GM19043 (cell line): Measurements from ENCODE around the gene EXOC3.
"Not testable (repeated sequence)": the region's sequence is repeated elsewhere in the genome, so short reads cannot be mapped to it uniquely, and the experiment has no call there.

Source experiments
- ATAC-seq: cut with Tn5 transposase; IDR thresholded peaks from one replicate; pipeline ENCODE4 v1.9.1; 2021; ENCODE audit warnings: low read depth; ENCODE audit not compliant: unreplicated experiment

EXOC3 gene

DNA sequence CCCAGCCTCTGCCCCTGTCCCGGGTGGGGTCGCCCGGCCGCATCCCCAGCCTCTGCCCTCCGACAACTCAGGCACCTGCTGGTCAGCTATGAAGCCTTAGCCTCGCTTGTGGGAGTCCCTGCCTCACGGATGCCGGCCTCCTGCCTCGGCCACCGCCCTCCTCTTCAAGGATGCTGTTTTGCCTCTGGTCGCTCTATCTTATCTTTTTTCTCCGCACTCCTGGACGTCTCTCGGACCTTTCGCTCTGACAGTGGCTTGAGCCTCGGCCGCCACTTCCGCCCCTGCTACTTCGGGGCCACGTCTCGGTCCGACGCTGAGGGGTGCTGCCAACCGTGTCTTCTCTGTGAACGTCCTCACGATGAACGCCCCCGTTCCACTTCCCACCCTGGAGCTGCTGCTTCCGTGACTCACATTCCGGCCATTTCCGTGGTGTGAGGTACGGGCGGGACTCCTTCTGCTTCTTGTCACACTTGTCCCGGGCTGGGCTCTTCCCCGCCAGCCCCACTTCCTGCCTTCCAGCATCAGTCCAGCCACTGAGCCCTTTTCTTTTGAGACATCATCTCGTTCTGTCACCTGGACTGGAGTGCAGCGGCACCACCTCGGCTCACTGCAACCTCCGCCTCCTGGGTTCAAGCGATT lies 55.0 kb downstream of the EXOC3 start:
- ATAC-seq, result no peak

DNA sequence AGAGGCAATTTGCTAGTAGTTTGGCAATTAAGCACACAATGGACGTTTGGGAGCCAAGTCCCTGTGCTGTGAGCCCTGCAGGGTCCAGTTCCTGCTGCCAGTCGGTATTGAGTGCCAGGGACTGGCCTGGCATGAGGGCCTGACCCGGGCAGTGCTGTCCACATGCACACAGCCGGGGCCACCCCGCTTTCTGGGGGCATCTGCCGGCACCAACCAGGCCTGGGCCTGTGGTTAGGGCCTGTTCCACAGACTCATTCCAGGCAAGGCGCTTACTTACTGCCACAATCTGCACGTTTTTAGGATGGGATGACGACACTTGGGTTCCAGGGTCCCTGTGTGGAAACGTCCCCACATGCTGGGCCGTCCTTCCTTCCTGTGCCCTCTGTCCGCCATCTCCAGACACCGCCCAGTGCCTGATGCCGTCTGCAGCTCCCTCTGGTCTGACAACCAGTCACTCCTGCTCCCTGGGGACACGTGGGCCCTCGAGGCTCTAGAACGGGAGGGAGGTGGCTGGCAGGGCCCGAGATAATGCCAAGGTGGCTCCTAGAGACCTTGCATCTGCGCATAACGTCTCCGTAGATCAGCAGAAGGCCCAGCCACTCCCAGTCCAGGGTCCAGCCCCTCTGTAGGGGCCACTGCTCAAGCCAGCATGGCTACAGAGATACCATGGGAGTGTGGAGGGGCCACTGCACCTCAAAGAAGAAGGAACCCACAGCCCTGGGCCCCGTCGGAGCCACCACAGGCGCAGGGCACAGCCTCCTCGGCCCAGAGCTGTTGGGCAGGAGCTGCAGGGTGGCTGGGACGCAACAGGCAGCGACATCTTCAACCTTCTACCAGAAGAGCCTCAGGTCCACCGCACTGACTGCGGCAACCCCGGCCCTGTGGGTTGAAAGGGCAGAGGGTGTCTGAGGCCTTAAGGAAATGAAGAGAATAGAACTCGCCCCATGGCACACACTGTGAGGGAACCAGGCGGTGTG lies 56.5 kb downstream of the EXOC3 start:
- no peak for ATAC-seq

DNA sequence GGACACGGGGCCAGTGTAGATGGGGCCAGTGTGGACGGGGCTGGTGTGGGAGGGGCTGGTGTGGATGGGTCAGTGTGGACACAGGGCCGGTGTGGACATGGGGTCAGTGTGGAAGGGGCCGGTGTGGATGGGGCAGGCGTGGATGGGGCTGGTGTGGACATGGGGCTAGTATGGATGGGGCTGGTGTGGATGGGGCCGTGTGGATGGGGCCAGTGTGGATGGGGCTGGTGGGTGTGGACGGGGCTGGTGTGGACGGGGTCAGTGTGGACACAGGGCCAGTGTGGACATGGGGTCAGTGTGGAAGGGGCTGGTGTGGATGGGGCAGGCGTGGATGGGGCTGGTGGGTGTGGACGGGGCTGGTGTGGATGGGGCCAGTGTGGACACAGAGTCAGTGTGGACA lies 57.5 kb downstream of the EXOC3 start:
- ATAC-seq, result no peak

DNA sequence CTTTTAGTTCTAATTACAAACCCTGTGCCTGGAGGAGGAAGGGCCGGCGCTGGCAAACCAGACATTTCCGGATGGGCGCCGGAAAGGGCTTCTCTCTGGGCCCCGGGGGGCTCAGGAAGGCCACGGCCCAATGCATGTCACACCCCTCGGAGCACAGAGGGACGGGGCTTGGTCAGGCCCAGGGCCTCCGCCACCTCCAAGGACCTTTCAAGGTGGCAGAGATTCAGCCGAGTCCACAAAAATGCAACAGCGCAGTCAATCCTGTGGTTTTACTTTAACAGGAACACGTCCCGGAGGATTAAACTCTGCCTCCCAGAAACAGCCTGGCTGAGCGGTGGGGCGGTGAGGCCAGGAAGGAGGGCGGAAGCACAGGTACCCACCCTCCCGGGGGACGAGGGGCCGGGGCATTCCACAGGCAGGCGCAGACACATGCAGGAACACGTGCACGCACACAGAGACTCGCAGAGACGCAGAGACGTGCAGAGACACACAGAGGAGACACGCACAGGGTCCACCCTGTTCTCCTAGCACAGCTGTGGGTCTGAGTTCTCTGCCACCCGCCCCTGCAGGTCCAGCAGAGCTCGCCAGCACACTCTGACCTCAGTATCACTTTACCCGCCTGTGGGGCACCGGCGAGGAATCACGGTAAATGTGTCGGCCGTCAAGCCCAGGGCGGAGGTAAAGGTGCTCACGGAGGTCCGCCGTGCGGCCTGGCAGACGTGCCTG lies 58.3 kb downstream of the EXOC3 start:
- ATAC-seq, result no peak

DNA sequence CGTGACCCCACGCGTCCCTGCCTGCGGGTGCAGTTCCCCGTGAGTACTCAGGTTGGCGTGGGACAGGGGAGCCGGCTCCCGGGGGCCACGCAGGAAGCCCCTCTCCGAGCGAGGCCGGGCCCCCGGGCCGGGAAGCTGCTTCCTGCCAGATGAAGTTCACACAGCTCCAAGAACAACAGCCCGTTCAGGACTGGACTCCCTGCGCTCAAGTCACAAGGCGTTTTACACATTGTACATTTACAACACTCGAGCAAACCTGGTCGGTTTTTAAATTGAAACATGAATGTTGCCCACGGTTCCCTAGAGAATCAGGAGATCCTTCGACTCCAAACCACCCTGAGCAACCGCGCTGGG lies 58.8 kb downstream of the EXOC3 start:
- ATAC-seq, result no peak

DNA sequence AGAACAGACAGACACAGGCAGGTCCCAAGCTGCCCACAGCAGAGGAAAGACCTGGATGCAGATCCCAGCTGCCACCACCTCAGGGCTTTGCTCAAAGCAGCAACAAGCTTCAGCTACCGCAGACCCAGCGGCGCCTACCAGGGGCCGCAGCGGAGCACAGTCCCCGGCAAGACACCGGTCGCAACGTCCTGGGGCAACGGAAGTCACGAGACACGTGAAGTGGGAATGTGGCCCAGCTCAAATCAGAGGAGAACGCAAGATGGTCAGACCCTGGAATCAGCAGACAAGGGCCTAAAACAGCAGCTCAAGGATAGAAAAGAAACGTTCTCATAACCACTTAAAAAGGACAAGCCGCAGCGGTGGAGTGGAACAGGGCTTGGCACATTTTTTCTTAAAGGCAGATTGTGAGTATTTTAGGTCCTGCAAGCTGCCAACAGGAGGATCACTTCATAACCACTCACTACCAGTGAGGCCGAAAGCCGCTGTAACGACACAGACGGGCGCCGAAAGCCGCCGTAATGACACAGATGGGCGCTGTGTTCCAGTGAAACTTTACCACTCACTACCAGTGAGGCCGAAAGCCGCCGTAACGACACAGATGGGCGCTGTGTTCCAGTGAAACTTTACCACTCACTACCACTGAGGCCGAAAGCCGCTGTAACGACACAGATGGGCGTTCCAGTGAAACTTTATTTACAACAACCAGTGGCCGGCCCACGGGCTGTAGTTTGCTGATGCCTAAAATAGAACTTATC lies 59.5 kb downstream of the EXOC3 start:
- ATAC-seq, result no peak

DNA sequence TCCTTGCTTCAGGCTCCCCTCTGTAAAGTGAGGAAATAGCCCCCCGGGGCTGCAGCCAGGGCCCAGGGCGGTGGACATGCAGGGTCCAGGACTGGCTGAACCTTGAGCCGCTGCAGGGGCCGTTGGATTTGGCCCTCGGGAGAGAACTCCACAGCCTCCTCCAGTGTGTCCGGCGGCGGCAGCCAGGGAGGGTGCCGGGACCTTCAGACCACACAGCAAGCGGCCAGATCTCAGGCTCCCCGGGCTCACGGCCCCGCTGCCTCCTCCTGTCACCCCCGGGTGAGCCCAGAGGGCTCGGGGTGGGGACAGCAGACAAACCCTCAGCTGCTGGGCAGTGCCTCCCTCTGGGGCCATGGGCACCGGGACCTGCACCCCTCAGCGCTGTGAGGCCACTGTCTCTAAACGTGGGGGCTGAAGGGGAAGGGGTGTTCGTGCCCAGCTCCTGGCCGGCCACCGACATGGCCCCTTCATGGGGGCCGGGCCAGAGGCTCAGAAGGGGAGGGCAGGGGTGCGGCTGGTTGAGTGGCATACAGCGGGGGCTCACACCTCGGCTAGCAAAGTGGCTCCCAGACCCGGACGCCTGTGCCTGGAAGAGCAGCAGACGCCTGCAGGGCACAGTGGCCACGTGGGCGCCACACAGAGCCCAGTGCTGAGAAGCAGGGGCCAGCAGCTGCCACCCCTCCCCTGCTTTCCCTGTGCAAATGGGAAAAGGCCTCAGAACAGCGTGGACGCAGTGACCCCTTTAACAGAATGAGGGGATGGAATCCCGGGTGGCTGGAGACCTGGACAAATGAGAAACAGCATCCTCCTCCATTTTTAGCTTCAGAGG lies 61.6 kb downstream of the EXOC3 start:
- no peak for ATAC-seq

DNA sequence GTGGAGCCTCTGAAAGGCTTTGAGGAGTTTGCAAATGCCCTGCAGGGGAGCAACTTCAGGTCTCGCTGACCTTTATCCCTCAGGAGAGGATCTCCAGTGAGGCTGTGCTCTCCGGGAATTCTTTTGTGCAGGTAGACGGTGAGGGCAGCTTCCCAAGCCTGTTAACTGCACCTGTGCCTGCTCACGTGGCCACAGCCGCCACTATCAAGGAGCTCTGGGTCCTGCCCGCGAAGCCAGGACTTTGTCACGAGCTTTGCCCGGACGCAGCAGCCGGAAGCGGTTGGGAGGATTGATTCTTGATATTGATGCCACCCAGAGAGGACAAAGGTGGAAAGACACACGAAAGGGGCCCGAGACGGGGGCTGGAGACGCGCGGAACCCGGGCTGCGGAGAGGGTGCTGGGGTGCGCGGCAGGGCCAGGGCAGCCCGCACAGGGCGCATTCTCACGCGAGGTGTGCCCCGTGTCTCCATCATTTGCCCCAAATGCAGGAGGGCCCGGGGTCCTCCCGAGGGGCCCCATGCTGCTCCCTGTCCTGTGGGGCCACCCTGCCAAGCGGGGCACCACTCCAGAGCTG lies 63.1 kb downstream of the EXOC3 start:
- ATAC-seq, result no peak

DNA sequence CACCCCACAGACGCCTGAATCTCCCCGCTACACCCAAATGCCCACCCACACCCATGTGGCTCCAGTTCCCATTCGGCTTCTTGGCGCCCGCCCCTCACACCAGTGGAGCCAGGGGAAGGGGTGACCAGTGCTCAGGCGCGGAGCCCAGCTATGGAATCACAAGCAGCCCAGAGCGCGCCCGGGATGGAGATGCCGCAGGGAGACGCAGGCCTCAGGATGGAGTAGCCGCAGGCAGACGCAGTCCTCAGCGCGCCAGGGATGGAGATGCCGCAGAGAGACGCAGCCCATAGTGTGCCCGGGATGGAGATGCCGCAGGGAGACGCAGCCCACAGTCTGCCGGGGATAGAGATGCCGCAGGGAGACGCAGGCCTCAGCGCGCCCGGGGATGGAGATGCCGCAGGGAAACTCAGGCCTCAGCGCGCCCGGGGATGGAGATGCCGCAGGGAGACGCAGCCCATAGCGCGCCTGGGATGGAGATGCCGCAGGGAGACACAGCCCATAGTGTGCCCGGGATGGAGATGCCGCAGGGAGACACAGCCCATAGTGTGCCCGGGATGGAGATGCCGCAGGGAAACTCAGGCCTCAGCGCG lies 65.1 kb downstream of the EXOC3 start:
- not testable (repeated sequence) for ATAC-seq

DNA sequence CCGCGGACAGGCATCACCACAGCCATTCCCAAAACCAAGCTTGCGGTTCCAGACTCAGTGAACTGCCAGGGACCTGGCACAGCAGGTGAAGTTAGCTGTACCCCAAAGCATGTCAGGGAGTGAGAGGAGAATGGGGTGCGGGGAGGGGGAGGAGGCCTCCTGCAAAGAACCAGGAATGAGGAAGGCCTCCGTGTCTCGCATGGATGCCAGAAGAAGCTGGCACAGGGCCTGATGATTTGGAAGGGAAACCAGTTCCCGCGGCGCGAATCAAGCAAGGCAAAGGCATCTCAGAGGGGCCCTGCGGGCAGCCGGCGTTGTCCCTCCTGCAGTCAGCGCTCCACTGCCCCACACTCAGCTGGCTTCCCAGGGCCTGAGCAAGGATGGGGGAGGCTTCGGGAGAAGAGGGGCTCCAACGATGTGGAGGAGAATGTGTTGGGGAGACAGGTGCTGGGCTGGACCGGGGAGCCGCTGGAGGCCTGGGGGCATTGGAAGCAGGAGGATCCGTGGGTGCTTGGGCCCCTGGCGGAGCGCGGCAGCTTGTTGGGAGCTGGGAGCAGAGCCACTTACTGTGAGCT lies 66.7 kb downstream of the EXOC3 start:
- ATAC-seq, result no peak

DNA sequence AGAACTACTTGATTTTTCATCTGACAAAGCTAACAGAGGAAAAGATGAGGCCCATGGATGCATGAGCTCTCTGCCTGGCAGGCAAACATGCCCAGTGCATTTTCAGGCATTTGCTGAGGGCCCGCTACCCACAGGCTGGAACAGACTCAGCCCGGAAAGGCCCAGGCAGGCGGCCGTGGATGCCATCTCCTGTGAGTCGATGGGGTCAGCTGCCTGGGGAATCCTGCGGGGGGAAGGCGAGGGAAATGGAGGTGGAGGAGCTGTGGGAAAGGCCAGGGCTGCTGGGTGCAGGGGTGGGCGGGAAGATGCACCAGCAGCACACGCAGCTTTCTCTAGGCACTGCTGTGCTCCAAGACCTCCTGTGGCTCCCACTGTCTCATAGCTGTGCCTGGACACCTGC lies 67.5 kb downstream of the EXOC3 start:
- ATAC-seq, result no peak

DNA sequence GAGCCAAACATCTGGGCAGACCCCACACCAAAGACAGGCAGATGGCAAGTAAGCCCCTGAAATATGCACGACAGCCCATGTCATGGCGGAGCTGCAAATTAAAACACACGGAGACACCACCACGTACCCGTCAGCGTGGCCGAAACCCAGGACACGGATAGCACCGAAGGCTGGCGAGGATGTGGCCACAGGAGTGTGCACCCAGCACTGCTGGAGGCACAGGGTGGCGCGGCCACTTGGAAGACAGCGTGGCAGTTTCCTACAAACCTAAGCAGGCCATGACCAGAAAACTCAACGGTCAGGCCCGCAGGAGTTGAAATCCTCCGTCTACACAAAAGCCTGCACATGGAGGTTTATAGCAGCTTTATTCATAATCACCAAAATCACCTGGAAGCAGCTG lies 68.5 kb downstream of the EXOC3 start:
- no peak for ATAC-seq

DNA sequence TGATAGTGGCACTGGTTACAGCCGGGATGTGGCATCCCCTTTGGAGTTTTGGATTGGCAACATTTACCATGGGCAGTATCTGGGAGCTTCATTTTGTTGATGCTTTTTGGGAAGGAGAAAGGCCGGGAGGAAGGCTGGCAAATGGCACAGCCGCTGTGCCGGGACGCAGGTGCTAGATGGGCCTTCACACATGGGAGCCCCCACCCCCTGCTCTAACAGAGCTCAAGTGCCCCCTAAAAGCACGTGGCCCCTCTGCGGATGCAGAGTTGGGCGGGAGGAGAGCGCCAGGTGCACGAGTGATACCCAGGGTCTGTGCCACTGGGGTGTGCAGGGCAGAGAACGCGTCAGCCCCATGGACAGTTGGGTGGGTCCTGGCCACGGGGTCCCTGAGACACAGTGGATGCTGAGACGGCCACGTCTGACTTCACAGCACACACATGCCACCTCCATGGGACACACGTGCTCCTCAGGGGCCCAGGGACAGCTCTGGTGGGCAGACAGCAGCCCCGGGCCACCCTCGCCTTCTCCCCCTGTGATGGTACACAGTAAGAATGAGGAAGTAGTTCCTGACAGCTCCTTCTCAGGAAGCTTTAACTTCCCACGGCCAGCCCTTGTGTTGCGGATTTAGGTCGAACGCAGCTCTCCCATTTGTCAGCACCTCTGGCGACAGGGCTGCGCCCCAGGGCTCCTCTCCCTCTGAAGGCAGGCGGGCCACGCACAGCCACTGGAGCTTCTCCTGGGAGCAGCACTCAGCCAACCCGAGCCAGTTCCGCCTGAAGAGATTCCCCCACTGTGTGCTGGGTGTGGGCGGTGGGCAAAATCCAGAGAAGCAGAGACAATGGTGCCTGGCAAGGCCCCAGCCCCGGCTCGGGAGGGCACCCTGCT lies 70.5 kb downstream of the EXOC3 start:
- ATAC-seq, result no peak

DNA sequence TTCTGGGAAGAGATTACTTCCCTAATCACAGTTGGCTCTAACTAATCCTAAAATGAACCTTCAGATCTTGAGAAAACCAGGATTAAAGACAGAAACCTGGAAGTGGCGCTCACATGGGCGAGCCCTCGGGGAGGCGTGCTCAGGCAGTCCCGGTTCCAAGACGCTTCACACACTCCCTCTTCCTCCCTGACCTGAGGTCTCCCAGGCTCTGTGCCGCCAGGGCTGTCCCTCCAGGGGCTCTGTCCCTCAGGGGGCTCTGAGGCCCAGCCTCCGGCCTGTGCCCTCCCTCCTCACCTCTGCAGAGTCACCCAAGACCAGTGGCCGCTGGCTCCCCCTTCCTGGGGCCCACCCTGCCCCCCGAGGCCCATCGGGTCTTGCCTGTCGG lies 71.1 kb downstream of the EXOC3 start:
- ATAC-seq, result no peak

DNA sequence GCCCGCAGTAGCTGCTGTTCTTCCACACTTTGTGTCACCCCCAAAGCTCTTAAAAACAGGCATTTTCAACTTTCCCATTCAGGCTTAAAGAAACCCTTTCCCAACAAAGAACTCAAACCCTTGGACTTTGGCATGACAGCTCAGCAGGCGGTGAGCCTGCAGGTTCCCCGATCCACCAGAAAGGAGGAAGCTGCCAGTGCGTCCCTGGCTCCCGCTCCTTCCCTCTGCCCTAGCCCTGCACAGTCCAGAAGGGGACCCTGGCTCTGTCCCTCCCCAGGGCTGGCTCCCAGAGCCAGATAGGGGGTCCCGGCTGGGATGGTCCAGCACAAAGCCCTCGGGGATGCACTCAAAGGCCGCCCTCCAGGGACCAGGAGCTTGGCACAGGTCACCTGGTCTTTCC lies 71.7 kb downstream of the EXOC3 start:
- ATAC-seq, result no peak

DNA sequence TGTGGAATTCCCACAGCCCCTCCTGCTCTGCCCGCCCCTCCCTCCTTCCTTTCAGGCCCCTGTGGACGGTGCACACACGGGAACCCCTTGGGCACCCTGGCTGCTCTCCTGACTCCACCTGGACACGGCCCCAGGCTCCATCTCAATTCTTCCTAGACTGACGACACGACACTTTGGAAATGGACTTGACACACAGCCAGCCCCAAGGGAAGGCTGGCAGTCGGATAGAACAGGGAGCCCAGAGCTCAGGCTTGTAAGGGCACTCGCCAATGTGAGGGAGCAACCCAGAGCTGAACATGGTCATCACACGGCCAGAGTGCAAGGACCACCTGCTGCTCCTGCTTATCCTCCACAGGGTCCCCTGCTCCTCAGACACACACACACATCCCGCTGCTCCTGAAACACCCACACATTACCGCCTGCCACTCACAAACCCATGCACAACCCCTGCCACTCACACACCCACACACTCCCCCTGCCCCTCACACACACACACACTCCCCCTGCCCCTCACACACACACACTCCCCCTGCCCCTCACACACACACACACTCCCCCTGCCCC lies 72.4 kb downstream of the EXOC3 start:
- ATAC-seq, result no peak

DNA sequence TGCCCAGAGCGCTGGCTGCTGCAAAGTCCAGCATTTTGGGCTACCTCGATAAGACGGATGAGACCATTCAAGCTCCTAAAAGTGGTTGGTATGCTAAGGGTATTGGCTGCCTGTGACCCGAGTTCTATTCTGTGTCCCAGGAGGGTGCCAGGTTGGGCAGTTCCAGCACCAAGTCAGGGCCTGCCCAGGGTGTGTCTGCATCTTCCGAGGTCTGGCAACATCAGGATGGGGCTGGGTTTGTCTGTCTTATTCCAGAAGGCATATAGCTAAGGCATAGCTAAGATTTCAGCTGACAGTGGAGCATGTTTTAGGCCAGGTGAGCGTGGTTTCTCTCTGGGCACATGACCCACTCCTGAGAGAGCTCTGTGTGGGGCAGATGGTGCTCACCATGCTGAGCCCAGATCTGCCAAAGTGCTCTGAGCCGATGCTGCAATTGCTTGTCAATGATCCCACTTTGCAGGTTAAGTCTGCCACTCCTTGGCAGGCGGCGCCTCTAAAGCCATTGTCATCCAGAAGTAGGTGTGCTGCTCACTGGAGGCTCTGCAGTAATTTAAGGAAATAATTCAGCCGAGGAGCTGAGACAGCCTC lies 73.5 kb downstream of the EXOC3 start:
- no peak for ATAC-seq
